K562 (cell line): ENCODE measurements around the gene SYNJ2. TPM values are rescaled to one million over a fixed set of nuclear protein-coding genes. Genes with fewer than 3 reads are reported as not detected.

Source experiments
- BCL6 ChIP-seq: fragments of 250-450 bp; sonication (Bioruptor Pico); IDR thresholded peaks from 2 replicates; pipeline ENCODE4 v1.4.0; 2020
- E2F5 ChIP-seq: sonication (generic); formaldehyde crosslinking; IDR thresholded peaks from 2 replicates; pipeline ENCODE4 v1.8.0; 2022; ENCODE audit warnings: mild to moderate bottlenecking, missing genetic modification reagents
- HDAC3 ChIP-seq: fragments of 450-650 bp; IDR thresholded peaks from 2 replicates; pipeline ENCODE4 v1.6.1; 2018; ENCODE audit warnings: borderline replicate concordance, mild to moderate bottlenecking, moderate library complexity; ENCODE audit not compliant: partially characterized antibody
- HSF4 ChIP-seq: fragments of 250-450 bp; sonication (Bioruptor Pico); IDR thresholded peaks from 2 replicates; pipeline ENCODE4 v2.1.2; 2022; ENCODE audit warnings: mild to moderate bottlenecking, moderate library complexity, borderline replicate concordance
- KLF16 ChIP-seq: IDR thresholded peaks from 2 replicates; pipeline ENCODE4 v1.6.1; 2016; ENCODE audit warnings: antibody characterized with exemption
- MAFG ChIP-seq: fragments of 450-650 bp; conservative IDR thresholded peaks from 2 replicates; pipeline ENCODE4 v1.6.1; 2016; ENCODE audit warnings: missing genetic modification characterization, missing compliant biosample characterization
- NBN ChIP-seq: fragments of 450-650 bp; IDR thresholded peaks from 2 replicates; pipeline ENCODE4 v1.6.1; 2016; ENCODE audit warnings: low read depth, mild to moderate bottlenecking
- PURB ChIP-seq: sonication (generic); formaldehyde crosslinking; IDR thresholded peaks from 2 replicates; pipeline ENCODE4 v1.9.0; 2021; ENCODE audit warnings: low read depth, mild to moderate bottlenecking, missing genetic modification reagents
- SMC3 ChIP-seq: conservative IDR thresholded peaks from 2 replicates; pipeline ENCODE4 v1.6.1; 2011; ENCODE audit warnings: low read depth, low read length, improper control_type of control experiment; ENCODE audit not compliant: insufficient read depth
- TAL1 ChIP-seq: fragments of 450-650 bp; IDR thresholded peaks from 2 replicates; pipeline ENCODE4 v1.6.1; 2016; ENCODE audit warnings: mild to moderate bottlenecking
- TCF7L2 ChIP-seq: fragments of 150-350 bp; IDR thresholded peaks from 2 replicates; pipeline ENCODE4 v1.6.1; 2016; ENCODE audit warnings: low read depth, mild to moderate bottlenecking, low read length, moderate library complexity
- ZNF124 ChIP-seq: sonication (generic); formaldehyde crosslinking; IDR thresholded peaks from 2 replicates; pipeline ENCODE4 v1.8.1; 2022; ENCODE audit warnings: missing genetic modification reagents
- ZNF143 ChIP-seq: sonication (generic); formaldehyde crosslinking; IDR thresholded peaks from 2 replicates; pipeline ENCODE4 v1.9.0; 2022; ENCODE audit warnings: mild to moderate bottlenecking, missing genetic modification reagents
- ZNF232 ChIP-seq: sonication (generic); formaldehyde crosslinking; IDR thresholded peaks from 2 replicates; pipeline ENCODE4 v1.8.0; 2022; ENCODE audit warnings: mild to moderate bottlenecking, missing genetic modification reagents
- ZNF75A ChIP-seq: fragments of 450-650 bp; formaldehyde crosslinking; IDR thresholded peaks from 2 replicates; pipeline ENCODE4 v1.4.0; 2020; ENCODE audit warnings: mild to moderate bottlenecking
- polyA plus RNA-seq, 8 experiments: library from polyadenylated mRNA; depleted of rRNA in 4 of 8; stranded (reverse) in 5 of 8; unstranded in 3 of 8; fragments of >200 nt; fragmentation: Nextera tagmentation in 2 of 8; fragmentation: Illumina TruSeq in 1 of 8; extraction: Ambion mirVana in 2 of 8; extraction: Trizol in 1 of 8; gene quantifications; 2 replicates each; pipeline versions ENCODE4 v1.2.1 to v1.2.3, GENCODE V29; 2011 to 2014; ENCODE audit warnings: inconsistent platforms in 1 of 8, missing spikeins in 1 of 8
- total RNA-seq, 7 experiments: library from RNA; depleted of rRNA in 6 of 7; stranded (reverse); fragments of >200 nt in 6 of 7; fragmentation: Illumina TruSeq in 2 of 7; extraction: Trizol in 2 of 7; gene quantifications; 2 replicates each; pipeline versions ENCODE4 v1.2.1 to v1.2.3, GENCODE V29; 2011 to 2021; ENCODE audit warnings: low replicate concordance in 1 of 7
- TF ChIP-seq, protein P1 (sequence below): fragments of 450-650 bp; IDR thresholded peaks from 2 replicates; pipeline ENCODE4 v1.6.1; 2018; ENCODE audit not compliant: partially characterized antibody
- TF ChIP-seq, protein P2 (sequence below), 2 experiments: fragments of 450-650 bp; conservative IDR thresholded peaks; 2 replicates each; pipeline ENCODE4 v1.6.1; 2017; ENCODE audit warnings: mild to moderate bottlenecking in 2 of 2, moderate library complexity in 2 of 2
- TF ChIP-seq, protein P3 (sequence below): fragments of 450-650 bp; formaldehyde crosslinking; IDR thresholded peaks from 2 replicates; pipeline ENCODE4 v1.4.0; 2022; ENCODE audit warnings: mild to moderate bottlenecking, moderate library complexity

SYNJ2 gene
- total and polyA plus RNA-seq, 9 of the 15 experiments (the other 6 are each of a cell fraction or from before 2014, with no cell fraction given): 3.0 to 27.7 (median 17.8) TPM

DNA sequence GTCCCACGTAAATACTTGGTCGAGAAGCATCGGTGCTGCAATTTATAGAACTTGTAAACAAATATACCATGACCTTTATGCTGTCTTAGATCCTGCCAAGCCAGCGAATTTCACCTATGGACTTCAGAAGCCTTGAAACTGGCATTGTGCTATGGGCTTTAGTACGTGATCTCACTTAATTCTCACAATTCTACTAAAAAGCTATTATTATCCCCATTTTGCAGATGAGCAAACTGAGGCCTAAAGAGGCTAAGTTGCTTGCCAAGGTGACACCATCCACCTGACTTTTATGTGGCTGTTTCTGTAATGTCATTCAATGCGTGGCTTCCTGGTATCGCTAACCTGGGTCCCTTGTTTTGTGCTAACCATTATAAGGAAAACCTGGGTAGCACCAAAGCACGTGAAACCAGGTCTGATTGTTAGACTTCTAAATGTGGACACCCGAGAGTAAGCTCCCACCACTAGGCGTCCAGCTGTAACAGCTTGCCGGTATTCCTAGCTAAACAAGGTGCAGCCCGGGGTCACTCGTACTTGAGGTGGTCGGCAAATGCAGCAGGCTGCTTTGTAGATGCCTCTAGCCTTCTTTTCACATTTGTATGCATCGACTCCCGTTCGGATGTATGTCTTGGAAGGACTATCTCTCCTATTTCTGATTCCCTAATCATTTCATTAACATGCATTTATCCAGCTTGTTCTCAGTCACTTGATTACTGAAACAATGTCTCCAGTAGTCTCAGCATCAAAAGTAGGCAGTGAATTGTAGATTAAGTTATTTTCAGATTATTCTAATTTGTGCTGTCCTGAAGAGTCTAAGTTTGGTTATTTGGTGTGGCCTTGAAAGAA is 1.1 kb downstream of the SYNJ2 start (continued):
- TF ChIP-seq PURB (CRISPR knock-in tag) (no peak), NBN (0 out of 2 replicates have a peak, but pooled peaks have one; percentile 52), ZNF143 (no peak; the same call in 1 of the 2 replicates), ZNF75A (CRISPR knock-in tag) (no peak), TCF7L2 (no peak), KLF16 (no peak), HDAC3 (peak; percentile 28), BCL6 (CRISPR knock-in tag) (no peak), MAFG (tag) (no peak), HSF4 (CRISPR knock-in tag) (no peak), ZNF124 (no peak), E2F5 (0 out of 2 replicates have a peak, but pooled peaks have one; percentile 78), SMC3 (no peak), ZNF232 (no peak; the same call in 1 of the 2 replicates), TAL1 (no peak)
- TF ChIP-seq, protein P1, sequence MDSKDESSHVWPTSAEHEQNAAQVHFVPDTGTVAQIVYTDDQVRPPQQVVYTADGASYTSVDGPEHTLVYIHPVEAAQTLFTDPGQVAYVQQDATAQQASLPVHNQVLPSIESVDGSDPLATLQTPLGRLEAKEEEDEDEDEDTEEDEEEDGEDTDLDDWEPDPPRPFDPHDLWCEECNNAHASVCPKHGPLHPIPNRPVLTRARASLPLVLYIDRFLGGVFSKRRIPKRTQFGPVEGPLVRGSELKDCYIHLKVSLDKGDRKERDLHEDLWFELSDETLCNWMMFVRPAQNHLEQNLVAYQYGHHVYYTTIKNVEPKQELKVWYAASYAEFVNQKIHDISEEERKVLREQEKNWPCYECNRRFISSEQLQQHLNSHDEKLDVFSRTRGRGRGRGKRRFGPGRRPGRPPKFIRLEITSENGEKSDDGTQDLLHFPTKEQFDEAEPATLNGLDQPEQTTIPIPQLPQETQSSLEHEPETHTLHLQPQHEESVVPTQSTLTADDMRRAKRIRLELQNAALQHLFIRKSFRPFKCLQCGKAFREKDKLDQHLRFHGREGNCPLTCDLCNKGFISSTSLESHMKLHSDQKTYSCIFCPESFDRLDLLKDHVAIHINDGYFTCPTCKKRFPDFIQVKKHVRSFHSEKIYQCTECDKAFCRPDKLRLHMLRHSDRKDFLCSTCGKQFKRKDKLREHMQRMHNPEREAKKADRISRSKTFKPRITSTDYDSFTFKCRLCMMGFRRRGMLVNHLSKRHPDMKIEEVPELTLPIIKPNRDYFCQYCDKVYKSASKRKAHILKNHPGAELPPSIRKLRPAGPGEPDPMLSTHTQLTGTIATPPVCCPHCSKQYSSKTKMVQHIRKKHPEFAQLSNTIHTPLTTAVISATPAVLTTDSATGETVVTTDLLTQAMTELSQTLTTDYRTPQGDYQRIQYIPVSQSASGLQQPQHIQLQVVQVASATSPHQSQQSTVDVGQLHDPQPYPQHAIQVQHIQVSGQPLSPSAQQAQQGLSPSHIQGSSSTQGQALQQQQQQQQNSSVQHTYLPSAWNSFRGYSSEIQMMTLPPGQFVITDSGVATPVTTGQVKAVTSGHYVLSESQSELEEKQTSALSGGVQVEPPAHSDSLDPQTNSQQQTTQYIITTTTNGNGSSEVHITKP: no peak
- TF ChIP-seq, protein P2, sequence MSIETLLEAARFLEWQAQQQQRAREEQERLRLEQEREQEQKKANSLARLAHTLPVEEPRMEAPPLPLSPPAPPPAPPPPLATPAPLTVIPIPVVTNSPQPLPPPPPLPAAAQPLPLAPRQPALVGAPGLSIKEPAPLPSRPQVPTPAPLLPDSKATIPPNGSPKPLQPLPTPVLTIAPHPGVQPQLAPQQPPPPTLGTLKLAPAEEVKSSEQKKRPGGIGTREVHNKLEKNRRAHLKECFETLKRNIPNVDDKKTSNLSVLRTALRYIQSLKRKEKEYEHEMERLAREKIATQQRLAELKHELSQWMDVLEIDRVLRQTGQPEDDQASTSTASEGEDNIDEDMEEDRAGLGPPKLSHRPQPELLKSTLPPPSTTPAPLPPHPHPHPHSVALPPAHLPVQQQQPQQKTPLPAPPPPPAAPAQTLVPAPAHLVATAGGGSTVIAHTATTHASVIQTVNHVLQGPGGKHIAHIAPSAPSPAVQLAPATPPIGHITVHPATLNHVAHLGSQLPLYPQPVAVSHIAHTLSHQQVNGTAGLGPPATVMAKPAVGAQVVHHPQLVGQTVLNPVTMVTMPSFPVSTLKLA (conservative IDR thresholded peaks at IDR 0.05): peak in 1 of 2 experiments; percentile 31; a peak in 2 of 4 replicates
- TF ChIP-seq, protein P3, sequence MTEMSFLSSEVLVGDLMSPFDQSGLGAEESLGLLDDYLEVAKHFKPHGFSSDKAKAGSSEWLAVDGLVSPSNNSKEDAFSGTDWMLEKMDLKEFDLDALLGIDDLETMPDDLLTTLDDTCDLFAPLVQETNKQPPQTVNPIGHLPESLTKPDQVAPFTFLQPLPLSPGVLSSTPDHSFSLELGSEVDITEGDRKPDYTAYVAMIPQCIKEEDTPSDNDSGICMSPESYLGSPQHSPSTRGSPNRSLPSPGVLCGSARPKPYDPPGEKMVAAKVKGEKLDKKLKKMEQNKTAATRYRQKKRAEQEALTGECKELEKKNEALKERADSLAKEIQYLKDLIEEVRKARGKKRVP (CRISPR knock-in tag): no peak
